Immature natural killer cell (primary cell): ENCODE data around the gene CELSR1. TPM values are rescaled to one million over a fixed set of nuclear protein-coding genes. Genes with fewer than 3 reads are reported as not detected.
"Not testable (repeated sequence)": the region's sequence is repeated elsewhere in the genome, so short reads cannot be mapped to it uniquely, and the experiment has no call there.

Experiments
- DNase-seq, 3 donors: peaks; one replicate each; pipeline ENCODE4 v3.0.0; 2022; ENCODE audit warnings: mixed read lengths in 1 of 3
- H3K27ac Mint-ChIP-seq, 6 donors: one replicate each; pipeline ENCODE4 v1.8.0; 2020; ENCODE audit warnings: mixed read lengths in 6 of 6, mild to moderate bottlenecking in 5 of 6, inconsistent platforms in 4 of 6, moderate library complexity in 3 of 6
- H3K27me3 Mint-ChIP-seq, 3 donors: one replicate each; pipeline ENCODE4 v1.8.0; 2020 to 2021; ENCODE audit warnings: low read depth in 3 of 3, mild to moderate bottlenecking in 3 of 3, mixed read lengths in 3 of 3, moderate library complexity in 3 of 3, inconsistent platforms in 1 of 3
- H3K36me3 Mint-ChIP-seq, 3 donors: one replicate each; pipeline ENCODE4 v1.8.0; 2020; ENCODE audit warnings: mixed read lengths in 3 of 3, inconsistent platforms in 2 of 3, mild to moderate bottlenecking in 2 of 3
- H3K4me1 Mint-ChIP-seq, 2 donors: one replicate each; pipeline ENCODE4 v1.8.0; 2020; ENCODE audit warnings: inconsistent platforms in 2 of 2, mild to moderate bottlenecking in 2 of 2, mixed read lengths in 2 of 2, moderate library complexity in 1 of 2
- H3K4me3 Mint-ChIP-seq, 5 donors: one replicate each; pipeline ENCODE4 v1.8.0; 2020; ENCODE audit warnings: mild to moderate bottlenecking in 5 of 5, mixed read lengths in 5 of 5, inconsistent platforms in 3 of 5, moderate library complexity in 3 of 5
- H3K9me3 Mint-ChIP-seq, 6 donors: one replicate each; pipeline ENCODE4 v1.8.0; 2020; ENCODE audit warnings: mild to moderate bottlenecking in 6 of 6, mixed read lengths in 6 of 6, inconsistent platforms in 4 of 6, moderate library complexity in 3 of 6
- polyA plus RNA-seq, 3 donors: library from polyadenylated mRNA; unstranded; fragments of 300-500 nt; fragmentation: Illumina TruSeq; gene quantifications; one replicate each; pipeline ENCODE4 v1.2.3, GENCODE V29; 2021

Gene CELSR1
- polyA plus RNA-seq, 3 donors from 2014 or later, result 0.24 to 1.6 (median 1.2) TPM

DNA sequence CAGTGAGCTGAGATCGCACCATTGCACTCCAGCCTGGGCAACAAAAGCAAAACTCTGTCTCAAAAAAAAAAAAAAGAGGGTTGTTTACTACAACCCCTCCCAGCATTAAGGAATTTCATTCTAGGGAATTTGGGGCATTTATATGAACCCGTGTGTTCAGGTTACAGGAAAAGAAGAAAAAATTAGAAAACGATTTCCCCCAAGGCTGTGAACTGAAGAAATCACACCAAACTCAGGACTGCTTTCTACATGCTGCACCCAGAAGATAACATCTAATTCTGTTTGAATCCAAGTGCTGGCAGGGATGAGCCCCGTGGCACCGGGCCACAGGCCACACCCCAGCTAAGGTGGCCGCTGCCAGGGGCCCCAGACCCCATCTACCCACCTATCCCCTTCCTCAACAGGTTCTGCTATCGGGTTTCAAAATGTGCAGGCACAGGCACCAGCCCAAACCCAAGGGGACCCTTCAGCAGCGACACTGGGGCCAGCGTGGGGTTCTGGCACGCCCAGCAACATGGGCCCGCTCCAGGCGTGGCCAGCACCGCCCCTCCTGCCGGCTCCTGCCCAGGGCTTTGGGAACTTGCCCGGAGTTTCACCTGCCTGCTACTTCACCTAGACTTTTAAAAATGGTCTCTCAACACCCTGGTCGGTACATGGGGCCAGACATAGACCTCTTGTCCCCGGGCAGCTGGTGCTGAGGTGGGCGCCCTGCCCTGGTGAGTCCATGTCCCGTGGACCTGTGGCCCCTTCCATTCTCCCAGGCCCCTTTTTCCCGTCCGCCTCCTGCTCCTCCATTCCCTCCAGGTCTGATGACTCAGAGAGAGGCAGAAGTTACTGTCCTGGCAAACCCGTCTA lies 11.8 kb downstream of the CELSR1 start:
- Mint-ChIP-seq H3K4me1 (no peaks in the 10 kb centered on the region), H3K36me3 (peaks cover 0 to 3% (median 0%) of the 10 kb centered on the region in 3 donors), H3K27ac (no peak overlapping the region), H3K4me3 (no peak overlapping the region), H3K27me3 (peaks cover 3 to 7% (median 6%) of the 10 kb centered on the region in 3 donors), H3K9me3 (no peaks in the 10 kb centered on the region)
- no peak for DNase-seq

GRCh38 chr22:46524203-46524740 lies 13.1 kb downstream of the CELSR1 start:
- Mint-ChIP-seq H3K4me3 (no peak overlapping the region), H3K4me1 (no peaks in the 10 kb centered on the region), H3K27ac (no peak overlapping the region), H3K9me3 (no peaks in the 10 kb centered on the region), H3K27me3 (peaks cover 3 to 7% (median 6%) of the 10 kb centered on the region in 3 donors), H3K36me3 (peaks cover 0 to 3% (median 0%) of the 10 kb centered on the region in 3 donors)
- DNase-seq, result no peak

DNA sequence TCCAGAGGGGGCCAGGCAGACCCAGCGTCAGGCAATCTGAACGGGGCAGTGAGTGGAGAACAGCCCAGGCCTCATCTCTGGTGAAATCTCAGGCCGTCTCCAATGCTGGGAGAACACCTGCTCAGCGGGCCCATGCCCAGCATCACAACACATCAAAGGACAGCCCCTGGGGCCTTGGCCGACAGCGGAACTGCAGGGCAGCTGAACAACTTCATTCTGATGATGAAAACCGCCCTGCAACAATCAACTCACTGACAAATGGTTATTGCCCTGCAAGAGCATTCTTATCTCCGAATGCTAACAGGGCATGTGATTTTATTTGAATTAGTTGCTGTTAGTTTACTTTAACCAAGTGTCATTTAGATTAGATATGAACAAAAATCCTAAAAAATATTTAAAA lies 14.6 kb downstream of the CELSR1 start:
- Mint-ChIP-seq H3K4me1 (peaks cover 0 to under 1% of the 10 kb centered on the region in 2 donors), H3K27ac (no peak overlapping the region), H3K4me3 (no peak overlapping the region), H3K27me3 (peaks cover 3 to 7% (median 6%) of the 10 kb centered on the region in 3 donors), H3K36me3 (no peaks in the 10 kb centered on the region), H3K9me3 (no peaks in the 10 kb centered on the region)
- DNase-seq, result no peak

- Mint-ChIP-seq H3K9me3 (no peaks in the 10 kb centered on the region), H3K4me3 (no peak overlapping the region), H3K27ac (no peak overlapping the region), H3K27me3 (peaks cover 3 to 7% (median 5%) of the 10 kb centered on the region in 3 donors), H3K4me1 (peaks cover 0 to 6% of the 10 kb centered on the region in 2 donors), H3K36me3 (no peaks in the 10 kb centered on the region)
- no peak for DNase-seq
Observed at GRCh38 chr22:46521994-46522393, 15.4 kb downstream of the CELSR1 start.

- peaks cover 0 to 3% (median 2%) of the 10 kb centered on the region in 3 donors for H3K27me3 Mint-ChIP-seq
- H3K4me1 Mint-ChIP-seq, result peaks cover 0 to 6% of the 10 kb centered on the region in 2 donors
- H3K27ac Mint-ChIP-seq, result no peak overlapping the region
- H3K9me3 Mint-ChIP-seq, result no peaks in the 10 kb centered on the region
- no peak overlapping the region for H3K4me3 Mint-ChIP-seq
- H3K36me3 Mint-ChIP-seq, result no peaks in the 10 kb centered on the region
- DNase-seq, result no peak
Observed at GRCh38 chr22:46520880-46521279, 16.5 kb downstream of the CELSR1 start.

DNA sequence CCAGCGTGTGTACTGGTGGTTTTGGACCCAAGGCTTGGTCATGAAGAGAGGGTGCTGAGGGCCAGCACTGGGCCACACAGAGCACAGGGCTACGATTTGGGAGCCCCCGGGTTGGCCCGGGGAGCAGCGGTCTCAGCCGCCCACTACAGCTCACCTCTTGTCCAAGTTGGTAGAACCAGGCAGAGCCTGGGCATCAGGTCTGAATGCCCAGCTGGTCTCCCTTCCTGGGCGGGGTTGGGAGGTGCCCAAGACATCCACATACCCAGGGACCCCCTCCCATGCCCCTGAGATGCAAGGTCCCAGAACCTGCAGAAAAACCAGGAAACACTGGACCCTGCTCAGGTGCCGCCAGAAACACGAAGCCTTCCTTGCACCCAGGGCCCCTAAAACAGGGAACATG lies 18.0 kb downstream of the CELSR1 start:
- Mint-ChIP-seq H3K4me1 (peaks cover 0 to 6% of the 10 kb centered on the region in 2 donors), H3K9me3 (no peaks in the 10 kb centered on the region), H3K27me3 (peaks cover 0 to 3% (median 3%) of the 10 kb centered on the region in 3 donors), H3K4me3 (no peak overlapping the region), H3K36me3 (no peaks in the 10 kb centered on the region), H3K27ac (no peak overlapping the region)
- DNase-seq, result no peak

DNA sequence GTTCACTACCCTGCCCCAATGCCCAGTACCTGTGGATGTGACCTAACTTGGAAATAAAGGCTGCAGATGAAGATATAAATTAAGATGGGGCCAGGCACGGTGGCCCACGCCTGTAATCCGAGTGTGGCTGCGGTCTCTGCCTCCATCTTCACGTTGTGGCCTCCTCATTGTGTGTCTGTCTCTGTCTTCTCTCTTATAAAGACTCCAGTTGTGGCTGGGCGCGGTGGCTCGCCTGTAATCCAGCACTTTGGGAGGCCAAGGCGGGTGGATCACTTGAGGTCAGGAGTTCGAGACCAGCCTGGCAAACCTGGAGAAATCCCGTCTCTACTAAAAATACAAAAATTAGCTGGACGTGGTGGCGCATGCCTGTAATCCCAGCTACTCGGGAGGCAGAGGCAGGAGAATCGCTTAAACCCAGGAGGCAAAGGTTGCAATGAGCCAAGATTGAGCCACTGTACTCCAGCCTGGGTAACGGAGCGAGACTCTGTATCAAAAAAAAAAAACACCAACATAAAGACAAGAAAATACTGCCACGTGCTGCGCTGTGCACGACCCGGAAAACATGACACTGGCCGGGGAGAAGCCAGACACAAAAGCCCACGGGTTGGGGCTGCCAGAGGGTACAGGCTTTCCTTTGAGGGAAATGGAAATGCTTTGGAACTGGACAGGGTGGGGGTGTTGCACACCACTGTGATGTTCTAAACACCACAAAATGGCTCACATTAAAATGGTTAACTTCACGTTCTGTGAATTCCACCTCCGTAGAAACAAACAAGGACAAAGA lies 18.7 kb downstream of the CELSR1 start:
- no peak overlapping the region for H3K4me3 Mint-ChIP-seq
- H3K36me3 Mint-ChIP-seq, result no peaks in the 10 kb centered on the region
- H3K9me3 Mint-ChIP-seq, result no peaks in the 10 kb centered on the region
- H3K27me3 Mint-ChIP-seq, result peaks cover 0 to 6% (median 3%) of the 10 kb centered on the region in 3 donors
- no peak overlapping the region for H3K27ac Mint-ChIP-seq
- peaks cover 0 to 6% of the 10 kb centered on the region in 2 donors for H3K4me1 Mint-ChIP-seq
- DNase-seq, result no peak

- no peak overlapping the region for H3K4me3 Mint-ChIP-seq
- peaks cover 0 to 3% (median 3%) of the 10 kb centered on the region in 3 donors for H3K27me3 Mint-ChIP-seq
- no peaks in the 10 kb centered on the region for H3K9me3 Mint-ChIP-seq
- no peaks in the 10 kb centered on the region for H3K36me3 Mint-ChIP-seq
- DNase-seq, result no peak
- peaks cover 0 to 6% of the 10 kb centered on the region in 2 donors for H3K4me1 Mint-ChIP-seq
- no peak overlapping the region for H3K27ac Mint-ChIP-seq
Observed at GRCh38 chr22:46518038-46518437, 19.4 kb downstream of the CELSR1 start.

DNA sequence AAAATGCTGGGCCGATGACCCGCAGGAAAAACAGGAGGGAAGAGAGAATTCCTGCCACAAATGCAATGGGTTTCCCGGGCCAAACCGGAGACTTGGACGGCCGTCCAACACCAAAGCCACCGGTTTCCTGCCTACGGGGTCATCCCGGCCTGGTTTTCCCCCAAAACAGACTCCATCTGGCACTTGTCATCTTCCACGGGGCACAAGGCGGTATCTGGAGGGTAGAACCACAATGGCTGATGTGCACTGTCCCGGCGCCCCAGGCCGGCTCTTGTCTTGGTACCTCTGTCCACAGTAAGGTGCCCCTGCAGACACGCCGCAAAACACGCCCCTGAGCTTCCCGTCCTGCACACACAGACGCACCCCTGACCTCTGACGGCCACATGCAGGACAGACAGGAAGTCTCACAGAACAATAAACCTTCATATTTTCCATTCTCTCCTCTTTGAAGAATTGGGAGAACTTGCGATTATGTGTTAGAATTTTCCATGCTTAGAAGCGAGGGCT lies 20.1 kb downstream of the CELSR1 start:
- H3K4me3 Mint-ChIP-seq, result no peak overlapping the region
- peaks cover 0 to 6% of the 10 kb centered on the region in 2 donors for H3K4me1 Mint-ChIP-seq
- no peaks in the 10 kb centered on the region for H3K9me3 Mint-ChIP-seq
- no peak for DNase-seq
- H3K27me3 Mint-ChIP-seq, result peaks cover 0 to 3% (median 3%) of the 10 kb centered on the region in 3 donors
- no peaks in the 10 kb centered on the region for H3K36me3 Mint-ChIP-seq
- H3K27ac Mint-ChIP-seq, result no peak overlapping the region

- peaks cover 0 to 6% of the 10 kb centered on the region in 2 donors for H3K4me1 Mint-ChIP-seq
- H3K4me3 Mint-ChIP-seq, result no peak overlapping the region
- peaks cover 0 to 3% (median 2%) of the 10 kb centered on the region in 3 donors for H3K27me3 Mint-ChIP-seq
- no peak overlapping the region for H3K27ac Mint-ChIP-seq
- no peak for DNase-seq
- no peaks in the 10 kb centered on the region for H3K9me3 Mint-ChIP-seq
- H3K36me3 Mint-ChIP-seq, result no peaks in the 10 kb centered on the region
Observed at GRCh38 chr22:46516638-46517037, 20.8 kb downstream of the CELSR1 start.

GRCh38 chr22:46516112-46516487 lies 21.3 kb downstream of the CELSR1 start:
- not testable (repeated sequence) for H3K36me3 Mint-ChIP-seq, H3K9me3 Mint-ChIP-seq, H3K4me1 Mint-ChIP-seq, DNase-seq, H3K27ac Mint-ChIP-seq, H3K27me3 Mint-ChIP-seq, H3K4me3 Mint-ChIP-seq

DNA sequence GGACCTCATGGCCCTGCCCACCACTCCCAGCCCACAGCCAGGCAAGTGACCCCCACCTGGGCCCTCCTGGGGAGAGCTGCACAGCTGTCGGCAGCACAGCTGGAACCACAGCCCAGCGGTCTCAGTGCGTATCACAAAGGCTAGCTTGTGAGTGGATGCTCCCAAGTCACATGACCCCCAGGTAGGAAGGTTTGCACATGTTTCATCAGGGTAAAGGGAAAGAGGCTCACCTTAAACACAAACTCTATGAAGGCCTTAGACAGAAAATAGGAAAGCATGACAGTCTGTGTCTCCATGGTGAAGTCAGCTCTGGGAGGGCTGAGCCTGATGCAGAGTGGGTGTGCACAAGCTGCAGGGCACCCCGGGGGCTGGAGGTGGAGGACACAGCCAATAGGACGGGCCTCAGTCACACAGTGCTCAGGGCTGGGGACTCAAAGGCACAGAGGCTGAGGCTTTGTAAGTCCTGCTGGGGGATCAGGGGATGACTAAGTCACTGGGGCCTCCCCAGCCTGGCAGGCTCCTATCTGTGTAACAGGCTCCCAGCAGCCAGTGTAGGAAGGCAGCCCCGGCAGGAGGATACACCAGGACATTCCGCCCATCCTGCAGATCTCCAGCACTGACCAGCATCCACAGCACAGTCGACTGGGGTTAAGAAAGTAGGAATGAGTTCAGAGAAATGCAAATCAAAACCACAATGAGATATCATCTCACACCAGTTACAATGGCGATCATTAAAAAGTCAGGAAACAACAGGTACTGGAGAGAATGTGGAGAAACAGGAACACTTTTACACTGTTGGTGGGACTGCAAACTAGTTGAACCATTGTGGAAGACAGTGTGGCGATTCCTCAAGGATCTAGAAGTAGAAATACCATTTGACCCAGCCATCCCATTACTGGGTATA lies 22.0 kb downstream of the CELSR1 start:
- Mint-ChIP-seq H3K36me3 (no peaks in the 10 kb centered on the region), H3K4me3 (no peak overlapping the region), H3K27me3 (peaks cover 0 to 3% (median 2%) of the 10 kb centered on the region in 3 donors), H3K9me3 (no peaks in the 10 kb centered on the region), H3K4me1 (peaks cover 0 to 6% of the 10 kb centered on the region in 2 donors), H3K27ac (no peak overlapping the region)
- no peak for DNase-seq

GRCh38 chr22:46514592-46515207 lies 22.7 kb downstream of the CELSR1 start:
- Mint-ChIP-seq H3K27me3 (peaks cover 0 to 3% (median 2%) of the 10 kb centered on the region in 3 donors), H3K36me3 (no peaks in the 10 kb centered on the region), H3K4me3 (no peak overlapping the region), H3K4me1 (peaks cover 0 to 6% of the 10 kb centered on the region in 2 donors), H3K9me3 (no peaks in the 10 kb centered on the region), H3K27ac (no peak overlapping the region)
- DNase-seq, result no peak
